GM19239 (cell line): ENCODE measurements around the gene CEP68.

ENCODE experiments used
- DNase-seq: peaks from one replicate; pipeline ENCODE4 v3.0.0; 2011; ENCODE audit warnings: low spot score; ENCODE audit not compliant: insufficient read length
- FAIRE-seq: peaks from 2 replicates; lab custom pipeline; 2011; peaks lifted over from hg19 to GRCh38; lab: Jason Lieb, UNC

Gene CEP68

DNA sequence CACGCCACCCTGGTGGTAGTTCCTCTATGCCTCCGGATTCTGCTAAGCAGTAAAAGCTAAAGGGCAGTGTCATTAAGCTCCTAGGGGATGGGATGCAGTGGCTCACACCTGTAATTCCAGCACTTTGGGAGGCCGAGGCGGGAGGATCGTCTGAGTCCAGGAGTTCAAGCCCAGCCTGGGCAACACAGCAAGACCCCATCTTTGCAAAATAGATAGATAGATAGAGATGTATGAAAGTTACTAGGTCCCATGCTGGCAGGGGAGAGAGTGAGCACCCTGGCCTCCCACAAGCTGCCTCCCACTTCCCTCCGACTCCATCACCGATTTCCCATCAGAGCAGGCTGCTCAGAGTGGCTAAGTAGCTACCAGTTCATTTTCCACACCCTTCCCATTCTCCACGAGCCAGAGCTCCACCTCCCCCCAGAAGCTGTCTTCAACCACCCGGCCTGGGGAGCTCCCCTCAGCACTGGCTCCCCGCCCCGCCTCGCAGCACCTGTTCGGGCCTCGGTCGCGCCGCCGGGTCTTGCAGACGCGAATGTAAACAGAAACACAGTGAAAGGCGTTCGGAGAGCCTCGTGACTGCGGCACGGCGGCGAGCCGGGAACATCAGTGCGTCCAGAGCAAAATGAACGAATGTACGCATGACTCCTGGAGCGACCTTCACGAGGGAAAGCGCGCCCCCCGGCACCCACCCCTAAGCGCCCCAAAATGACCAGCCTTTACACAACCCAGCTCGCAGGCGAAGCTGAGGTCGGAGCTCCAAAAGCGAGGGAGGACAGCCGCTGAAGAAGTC is 598 bp upstream of the CEP68 start:
- DNase-seq (no peak), FAIRE-seq (no peak)

DNA sequence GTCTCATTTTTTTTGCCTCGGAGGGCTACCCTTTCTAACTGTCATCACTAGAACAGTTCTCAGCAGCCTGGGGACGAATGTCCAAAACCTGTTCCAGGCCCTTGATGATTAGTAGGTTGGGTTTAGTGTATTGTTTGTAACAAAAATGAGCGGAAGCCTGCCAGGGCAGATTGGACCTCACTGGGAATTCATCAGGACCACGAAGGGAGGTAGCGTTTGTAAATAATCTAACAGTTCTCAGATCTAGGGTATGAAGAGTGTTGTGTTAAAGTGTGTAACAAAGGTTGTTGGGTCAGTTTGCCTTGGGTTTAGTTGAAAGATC is 799 bp downstream of the CEP68 start:
- DNase-seq (no peak), FAIRE-seq (no peak)

DNA sequence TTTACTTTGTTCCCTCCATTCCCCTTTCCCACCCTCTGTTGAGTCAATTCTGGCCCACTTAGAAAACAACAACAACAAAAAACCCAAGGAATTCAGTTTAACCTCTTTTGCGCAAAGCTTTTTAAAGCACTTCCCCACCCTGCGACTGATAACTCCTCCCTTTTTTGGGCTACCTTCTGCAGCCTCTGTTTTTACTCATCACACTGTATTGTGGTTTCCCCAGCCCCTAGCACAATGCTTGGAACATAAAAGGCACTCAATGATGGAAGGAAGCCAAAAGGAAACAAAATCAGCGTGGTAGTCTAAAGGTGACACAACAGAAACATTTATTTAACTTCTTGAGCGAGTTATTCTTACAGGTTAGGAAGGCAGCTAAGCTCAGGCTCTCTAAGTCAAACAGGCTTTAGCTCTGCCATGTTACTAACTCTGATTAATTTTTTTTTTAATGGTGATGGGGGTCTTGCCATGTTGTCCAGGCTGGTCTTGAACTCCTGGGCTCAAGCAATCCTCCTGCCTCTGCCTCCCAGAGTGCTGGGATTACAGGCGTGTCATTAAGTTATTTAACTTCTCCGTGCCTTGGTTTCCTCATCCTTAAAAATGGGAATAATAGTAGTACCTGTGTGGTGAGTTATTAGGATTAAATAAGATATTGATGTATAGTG is 1.3 kb downstream of the CEP68 start:
- FAIRE-seq = peak; percentile 47

DNA sequence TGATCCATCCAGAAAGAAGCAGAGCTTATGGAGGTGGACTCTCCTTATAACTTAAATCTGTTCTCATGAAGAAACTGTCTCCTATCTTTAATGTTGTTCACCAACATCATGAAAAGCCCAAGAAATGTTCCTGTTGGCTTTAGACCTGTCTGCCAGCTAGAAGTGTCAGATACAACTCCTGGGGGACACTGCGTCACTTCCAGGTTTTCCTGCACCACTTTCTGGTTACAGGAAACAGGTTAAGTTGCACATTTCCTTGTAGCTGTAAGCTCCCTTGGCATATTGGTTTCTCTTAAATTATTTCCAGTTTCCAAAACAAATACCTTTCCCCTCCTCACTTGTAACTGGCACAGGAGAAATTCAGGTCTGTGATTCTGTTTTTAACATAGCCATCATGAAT is 2.9 kb downstream of the CEP68 start:
- DNase-seq (no peak), FAIRE-seq (no peak)

More for the DNA sequence above, 1.3 kb downstream of the CEP68 start:
- peak; percentile 40 for DNase-seq

DNA sequence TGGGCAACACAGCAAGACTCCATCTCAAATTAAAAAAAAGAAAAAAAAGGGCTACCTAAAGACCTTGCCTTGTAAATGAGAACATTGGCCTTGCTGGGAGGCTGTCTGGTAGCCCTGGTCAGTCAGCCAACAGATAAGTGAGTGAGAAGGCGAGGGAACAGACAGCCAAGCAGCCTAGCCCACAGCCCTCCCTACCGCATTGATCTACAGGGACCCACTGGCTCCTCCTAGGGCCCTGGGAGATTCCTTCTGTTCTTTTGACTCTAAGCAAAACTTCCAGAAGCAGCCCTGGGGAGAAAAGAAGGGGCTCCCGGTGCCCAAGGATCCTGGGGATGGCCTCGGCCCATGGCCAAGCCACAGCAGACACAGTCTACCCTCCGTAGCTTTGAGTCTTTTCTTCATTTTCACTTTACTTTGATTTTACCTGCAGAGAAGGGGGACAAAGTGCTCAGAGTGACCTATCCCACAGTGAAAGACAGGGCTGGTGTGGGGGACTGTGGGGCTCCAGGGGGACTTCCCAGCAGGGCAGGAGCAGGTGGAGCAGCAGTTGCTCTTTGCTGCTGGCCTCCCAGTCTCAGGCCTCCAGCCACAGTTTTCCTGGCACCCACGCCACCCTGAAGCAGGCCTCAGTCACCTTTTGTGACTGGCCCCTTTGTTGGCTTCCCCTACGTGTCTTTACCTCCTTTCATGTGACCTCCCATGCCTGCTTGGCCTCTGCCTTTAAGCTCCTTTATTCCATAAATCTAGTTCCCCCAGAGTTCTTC is 5.1 kb downstream of the CEP68 start:
- no peak for DNase-seq
- no peak for FAIRE-seq

DNA sequence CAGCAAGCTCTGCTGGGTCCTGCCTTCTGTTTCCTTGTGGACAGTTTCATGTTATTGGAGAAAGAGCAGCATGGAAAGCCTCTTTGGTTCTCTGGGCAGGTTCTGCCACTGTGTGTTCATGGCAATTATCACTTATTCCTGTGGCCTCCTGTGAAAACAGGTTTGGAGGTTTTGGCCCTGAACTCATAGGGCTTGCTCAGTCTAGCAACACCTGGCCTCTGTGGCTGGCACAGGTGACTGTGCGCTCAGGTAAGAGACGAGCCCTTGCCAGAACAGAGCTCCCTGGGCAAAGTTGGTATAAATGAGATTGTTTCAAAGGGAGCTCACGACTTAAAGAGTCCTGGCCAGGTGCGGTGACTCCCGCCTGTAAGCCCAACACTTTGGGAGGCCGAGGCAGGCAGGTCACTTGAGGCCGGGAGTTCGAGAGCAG is 5.7 kb downstream of the CEP68 start:
- DNase-seq (no peak), FAIRE-seq (no peak)

DNA sequence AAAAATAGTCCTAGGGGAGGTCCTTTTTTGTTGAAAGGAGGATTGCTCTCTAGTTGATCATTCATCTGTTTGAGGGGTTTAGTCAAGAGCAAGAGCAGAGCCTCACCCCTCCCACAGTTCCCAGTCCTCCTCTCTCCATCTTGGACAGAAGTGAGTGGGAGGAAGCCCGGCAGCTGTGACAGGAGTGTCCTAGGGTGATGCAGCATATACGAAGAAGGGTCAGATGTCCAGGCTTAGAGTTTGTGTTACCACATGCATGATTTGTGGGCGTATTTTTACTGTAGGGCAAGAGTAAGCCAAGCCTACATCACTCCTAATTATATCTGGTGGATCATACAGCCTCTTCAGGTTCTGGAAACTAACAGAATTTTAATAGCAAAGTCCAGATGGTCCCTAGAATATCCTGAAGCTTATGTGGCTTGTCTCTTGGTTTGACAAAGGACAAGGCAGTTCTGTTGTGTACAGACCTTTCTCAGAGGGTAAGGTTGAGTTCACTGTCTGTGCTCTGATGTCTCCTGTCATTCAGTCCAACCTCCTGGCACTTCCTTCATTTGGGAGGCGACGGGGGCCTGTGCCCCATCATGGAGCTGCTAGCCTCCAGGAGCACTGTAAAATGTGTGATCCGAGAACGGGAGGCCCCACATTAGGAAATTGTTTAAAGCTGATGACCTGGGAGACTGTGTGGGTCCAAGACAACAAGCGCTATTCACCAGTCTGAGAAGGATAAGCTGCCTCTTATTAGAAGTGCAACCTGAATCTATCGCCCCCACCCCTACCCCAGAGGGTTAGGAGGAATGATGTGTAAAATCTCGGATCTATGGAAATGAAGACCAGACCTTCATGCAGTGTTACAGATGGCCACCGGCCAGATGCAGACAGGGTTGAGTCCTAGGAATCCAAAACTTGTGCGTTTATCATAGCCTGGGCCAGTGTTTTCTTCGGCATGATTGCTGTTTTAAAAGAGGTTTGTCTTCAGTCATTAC is 6.9 kb downstream of the CEP68 start:
- DNase-seq = no peak
- no peak for FAIRE-seq

DNA sequence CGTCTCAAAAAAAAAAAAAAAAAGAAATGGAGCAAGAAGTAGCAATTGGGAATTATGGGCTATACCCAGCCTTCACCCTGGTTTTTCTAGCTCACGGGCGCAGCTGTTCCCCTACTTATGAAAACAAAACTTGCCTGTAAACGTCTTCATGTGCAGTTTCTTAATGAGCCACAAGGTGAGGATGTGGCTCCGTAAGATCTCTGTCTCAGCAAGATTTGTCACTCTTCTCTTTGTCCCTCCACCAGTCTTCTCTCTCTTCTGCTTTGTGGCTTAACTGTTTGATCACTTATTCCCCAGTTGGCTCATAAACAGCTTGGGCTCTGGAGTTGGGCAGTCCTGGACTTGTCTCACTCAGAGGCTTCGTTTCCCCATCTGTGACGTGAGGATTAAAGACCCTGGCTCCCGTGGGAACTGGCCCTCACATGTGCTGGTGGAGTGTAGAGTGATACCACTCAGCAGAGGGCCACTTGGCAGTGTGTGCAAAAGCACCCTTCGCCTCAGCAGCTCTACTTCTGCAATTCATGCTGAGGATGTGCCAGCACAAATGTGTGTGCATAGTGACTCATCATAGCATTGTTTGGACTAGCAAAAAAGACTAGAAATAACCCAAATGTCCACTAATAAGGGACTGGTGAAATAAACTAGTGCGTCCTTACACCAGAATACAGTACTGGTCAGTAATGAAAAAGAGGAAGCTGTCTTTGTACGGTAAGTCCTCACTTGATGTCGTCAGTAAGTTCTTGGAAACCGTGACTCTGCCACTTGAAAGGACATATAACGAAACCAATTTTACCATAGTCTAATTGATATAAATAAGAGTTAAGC is 8.7 kb downstream of the CEP68 start:
- peak; percentile 53 for DNase-seq
- peak; percentile 93 for FAIRE-seq

DNA sequence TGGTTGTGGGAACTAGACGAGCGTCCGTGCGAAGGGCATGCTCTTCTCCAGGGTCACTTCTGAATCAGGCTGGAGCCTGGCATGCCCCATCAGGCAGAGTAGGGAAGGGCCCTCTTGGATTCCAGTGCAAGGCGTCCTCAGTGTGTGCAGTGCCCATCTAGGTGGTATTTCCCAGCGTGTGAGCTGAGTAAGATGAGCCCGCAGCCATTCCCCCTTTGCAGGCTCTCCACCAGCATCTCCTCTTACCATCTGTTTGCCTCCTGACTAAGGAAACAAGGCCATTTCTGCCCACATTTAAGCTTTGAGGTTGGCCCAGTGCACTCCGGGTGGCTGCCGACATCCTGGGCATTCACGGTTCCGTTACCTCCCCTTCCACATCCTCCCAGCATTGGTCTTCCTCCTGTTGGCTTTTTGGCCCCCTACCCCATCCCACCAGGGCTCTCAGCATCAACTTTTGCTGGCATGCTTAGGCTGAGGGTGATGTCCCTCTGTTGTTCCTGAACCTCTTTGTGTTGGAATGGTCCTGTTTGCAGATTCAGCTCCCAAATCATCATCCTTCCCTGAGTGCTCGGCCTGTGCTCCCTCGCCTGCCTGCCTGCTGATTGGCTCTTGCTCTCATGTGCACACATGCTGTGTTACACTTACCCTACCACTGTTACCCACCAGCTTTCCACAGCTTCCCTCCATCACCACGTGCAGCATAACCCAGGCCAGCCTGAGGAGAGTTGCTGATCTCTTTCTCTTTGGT is 11.8 kb downstream of the CEP68 start:
- DNase-seq (no peak), FAIRE-seq (no peak)

DNA sequence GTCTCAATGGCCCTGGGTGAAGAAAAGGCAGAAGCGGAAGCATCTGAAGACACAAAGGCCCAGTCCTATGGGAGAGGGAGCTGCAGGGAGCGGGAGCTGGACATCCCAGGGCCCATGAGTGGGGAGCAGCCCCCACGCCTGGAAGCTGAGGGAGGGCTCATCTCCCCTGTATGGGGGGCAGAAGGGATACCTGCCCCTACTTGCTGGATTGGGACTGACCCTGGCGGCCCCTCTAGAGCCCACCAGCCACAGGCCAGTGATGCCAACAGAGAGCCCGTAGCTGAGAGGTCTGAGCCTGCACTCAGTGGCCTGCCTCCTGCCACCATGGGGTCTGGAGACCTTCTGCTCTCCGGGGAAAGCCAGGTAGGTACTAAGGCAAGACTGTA is 13.2 kb downstream of the CEP68 start:
- FAIRE-seq = no peak
- DNase-seq = no peak

DNA sequence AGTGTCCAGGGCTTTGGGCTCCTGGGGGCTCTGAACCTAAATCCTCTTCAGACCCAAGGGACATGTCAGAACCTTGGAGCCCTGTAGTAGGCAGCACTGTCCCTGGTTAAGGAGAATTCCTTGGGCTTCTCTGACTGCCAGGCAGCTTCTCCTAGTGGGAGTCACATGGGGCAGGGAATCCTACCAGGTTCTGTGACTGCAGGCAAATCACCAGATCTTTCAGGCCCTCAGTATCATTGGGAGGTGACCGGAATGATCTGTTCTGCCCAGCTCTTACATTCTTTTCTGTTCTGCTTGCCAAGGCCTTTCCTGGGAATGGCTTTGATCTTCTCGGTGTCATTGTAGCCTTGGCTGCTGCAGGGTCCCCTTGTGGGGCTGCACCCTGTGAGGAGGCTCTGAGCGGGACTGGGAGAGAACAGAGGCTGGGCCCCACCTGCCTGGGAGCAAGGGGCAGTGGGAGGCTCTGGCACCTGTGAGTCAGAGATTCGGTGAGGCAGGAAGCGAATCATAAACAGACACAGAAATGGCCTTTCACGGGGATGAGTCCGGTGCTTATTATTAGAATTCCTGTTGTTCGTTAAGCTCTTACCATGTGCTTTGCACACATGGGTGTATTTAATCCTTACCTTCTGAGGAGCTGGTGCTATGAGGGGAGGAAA is 14.1 kb downstream of the CEP68 start:
- DNase-seq = no peak
- no peak for FAIRE-seq

DNA sequence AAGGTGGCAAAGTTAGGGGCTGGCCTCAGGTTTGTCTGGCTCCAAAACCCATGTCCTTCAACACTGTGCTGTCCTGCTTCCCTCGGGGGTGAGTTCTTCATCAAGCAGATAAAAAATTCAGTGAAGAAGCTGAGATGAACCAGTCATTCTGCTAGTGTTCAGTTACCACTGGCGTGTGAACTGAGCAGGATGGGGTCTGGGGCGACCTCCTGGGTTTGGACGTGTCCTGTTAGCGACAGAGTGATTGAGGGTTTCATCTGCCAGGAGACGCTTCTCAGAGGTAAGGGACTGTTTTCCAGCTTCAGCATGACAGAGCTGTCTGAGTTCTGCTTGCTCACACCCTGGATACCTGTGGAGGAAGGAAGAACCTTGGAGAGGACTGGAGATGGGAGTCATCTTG is 14.6 kb downstream of the CEP68 start:
- no peak for DNase-seq
- no peak for FAIRE-seq

DNA sequence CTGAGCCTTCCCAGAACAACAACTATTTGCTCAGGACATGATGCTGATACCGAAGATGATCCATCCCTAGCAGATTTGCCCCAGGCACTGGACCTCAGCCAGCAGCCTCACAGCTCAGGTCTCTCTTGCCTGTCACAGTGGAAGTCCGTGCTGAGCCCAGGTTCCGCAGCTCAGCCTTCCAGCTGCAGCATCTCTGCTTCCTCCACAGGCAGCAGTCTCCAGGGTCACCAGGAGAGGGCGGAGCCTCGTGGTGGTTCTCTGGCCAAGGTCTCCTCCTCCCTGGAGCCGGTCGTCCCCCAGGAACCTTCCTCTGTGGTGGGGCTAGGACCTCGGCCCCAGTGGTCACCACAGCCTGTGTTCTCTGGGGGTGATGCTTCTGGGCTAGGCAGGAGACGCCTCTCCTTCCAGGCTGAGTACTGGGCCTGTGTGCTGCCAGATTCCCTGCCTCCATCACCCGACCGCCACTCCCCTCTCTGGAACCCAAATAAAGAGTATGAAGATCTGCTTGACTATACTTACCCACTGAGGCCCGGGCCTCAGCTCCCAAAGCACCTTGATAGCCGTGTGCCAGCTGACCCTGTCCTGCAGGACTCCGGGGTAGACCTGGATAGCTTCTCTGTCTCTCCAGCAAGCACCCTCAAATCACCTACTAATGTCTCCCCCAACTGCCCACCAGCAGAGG is 15.4 kb downstream of the CEP68 start:
- FAIRE-seq (no peak), DNase-seq (no peak)

DNA sequence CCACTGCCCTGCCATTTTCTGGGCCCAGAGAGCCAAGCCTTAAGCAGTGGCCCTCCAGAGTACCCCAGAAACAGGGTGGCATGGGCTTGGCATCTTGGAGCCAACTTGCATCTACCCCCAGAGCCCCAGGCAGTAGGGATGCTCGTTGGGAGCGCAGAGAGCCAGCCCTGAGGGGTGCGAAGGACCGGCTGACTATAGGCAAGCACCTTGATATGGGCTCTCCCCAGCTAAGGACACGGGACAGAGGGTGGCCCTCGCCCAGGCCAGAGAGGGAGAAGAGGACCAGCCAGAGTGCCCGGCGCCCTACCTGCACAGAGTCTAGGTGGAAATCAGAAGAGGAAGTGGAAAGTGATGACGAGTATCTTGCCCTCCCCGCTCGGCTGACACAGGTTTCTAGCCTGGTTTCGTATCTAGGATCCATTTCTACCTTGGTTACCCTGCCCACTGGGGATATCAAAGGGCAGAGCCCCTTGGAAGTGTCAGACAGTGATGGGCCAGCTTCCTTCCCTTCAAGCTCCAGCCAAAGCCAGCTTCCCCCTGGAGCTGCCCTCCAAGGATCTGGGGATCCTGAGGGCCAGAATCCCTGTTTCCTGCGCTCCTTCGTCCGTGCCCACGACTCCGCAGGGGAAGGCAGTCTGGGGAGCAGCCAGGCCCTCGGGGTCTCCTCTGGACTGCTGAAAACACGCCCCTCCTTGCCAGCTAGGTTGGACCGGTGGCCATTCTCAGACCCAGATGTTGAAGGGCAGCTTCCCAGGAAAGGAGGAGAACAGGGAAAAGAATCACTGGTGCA is 16.2 kb downstream of the CEP68 start:
- DNase-seq = no peak
- FAIRE-seq = no peak

DNA sequence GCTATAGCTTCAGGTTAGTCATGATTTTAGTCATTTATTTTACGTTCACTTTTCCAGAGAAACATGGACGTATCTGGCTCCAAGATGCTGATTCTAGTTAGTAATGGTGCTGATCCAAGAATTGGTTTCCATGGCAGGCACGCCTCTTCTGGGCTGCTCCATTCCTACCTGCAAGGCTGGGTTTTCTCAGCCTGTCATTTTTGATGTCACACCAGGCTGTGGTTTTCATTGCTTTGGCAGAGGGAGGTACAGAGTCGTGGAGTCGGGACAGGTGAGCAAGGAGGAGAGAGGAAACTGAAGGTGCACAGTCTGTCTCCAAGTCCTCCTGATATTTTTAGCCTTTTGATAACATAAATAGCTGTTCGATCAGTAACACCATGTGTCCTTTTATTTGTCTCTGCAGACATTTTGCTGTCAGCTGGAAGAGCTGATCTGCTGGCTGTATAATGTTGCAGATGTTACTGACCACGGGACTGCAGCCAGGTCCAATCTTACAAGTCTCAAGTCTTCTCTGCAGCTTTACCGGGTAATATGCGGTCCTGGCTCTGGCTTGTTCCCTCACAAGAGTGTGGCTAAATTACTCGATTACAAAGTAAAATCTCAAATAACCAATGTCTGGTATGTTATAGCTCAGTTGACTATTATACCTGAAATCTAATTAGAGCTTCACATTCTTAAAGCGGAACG is 17.8 kb downstream of the CEP68 start:
- DNase-seq (no peak), FAIRE-seq (no peak)

DNA sequence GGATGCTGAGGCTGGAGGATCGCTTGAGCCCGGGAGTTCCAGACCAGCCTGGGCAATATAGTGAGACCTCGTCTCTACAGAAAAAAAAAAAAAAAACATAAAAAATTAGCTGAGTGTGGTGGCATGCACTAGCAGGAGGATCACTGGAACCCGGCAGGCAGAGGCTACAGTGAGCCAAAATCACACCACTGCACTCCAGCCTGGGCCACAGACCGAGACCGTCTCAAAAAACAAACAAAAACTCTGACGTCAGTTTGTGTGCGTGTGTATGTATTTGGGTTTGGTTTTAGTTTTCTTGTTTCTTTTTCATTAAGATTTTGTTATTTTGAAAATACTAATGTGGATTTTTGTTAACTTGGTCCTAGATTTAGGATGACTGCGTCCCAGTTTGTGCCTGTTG is 19.0 kb downstream of the CEP68 start:
- FAIRE-seq (no peak), DNase-seq (no peak)
